Activated CD4-positive, alpha-beta T cell treated with anti-CD3 and anti-CD28 coated beads for 24 hours (primary cell): ENCODE measurements around the gene WRNIP1.
"Not testable (repeated sequence)": the region's sequence is repeated elsewhere in the genome, so short reads cannot be mapped to it uniquely, and the experiment has no call there.

Experiments used
- DNase-seq, 2 donors: peaks; one replicate each; pipeline ENCODE4 v3.0.0-alpha.2; 2020; ENCODE audit warnings: low read depth in 2 of 2

WRNIP1 gene

DNA sequence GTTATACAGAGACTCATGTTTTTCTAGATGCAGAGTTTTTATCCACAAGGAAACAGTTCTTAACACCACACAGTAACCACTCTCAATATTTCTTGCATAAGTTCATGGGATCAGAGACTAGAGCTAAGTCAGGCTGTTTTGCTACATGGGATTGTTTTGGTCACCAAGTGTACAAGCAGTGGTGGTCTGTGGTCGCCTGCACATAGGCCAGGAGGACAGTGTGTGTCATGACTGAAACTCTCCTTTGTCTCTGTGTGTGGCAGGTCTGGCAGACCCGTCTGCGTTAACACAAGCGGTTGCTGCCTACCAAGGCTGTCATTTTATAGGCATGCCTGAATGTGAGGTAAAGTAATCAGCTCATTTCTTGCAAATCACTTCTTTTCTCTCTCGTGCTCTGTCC lies 18.9 kb downstream of the WRNIP1 start:
- no peak for DNase-seq

DNA sequence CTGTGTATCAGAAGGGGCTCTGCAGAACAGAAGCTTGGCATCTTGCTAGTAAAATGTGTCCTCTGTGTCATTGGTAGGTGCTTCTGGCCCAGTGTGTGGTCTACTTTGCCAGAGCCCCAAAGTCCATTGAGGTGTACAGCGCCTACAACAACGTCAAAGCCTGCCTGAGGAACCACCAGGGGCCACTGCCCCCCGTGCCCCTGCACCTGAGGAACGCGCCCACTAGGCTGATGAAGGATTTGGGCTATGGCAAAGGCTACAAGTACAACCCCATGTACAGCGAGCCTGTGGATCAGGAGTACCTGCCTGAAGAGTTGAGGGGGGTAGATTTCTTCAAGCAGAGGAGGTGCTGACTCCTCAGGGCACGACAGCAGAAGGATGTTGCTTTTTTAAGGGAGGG lies 19.7 kb downstream of the WRNIP1 start:
- DNase-seq: no peak

DNA sequence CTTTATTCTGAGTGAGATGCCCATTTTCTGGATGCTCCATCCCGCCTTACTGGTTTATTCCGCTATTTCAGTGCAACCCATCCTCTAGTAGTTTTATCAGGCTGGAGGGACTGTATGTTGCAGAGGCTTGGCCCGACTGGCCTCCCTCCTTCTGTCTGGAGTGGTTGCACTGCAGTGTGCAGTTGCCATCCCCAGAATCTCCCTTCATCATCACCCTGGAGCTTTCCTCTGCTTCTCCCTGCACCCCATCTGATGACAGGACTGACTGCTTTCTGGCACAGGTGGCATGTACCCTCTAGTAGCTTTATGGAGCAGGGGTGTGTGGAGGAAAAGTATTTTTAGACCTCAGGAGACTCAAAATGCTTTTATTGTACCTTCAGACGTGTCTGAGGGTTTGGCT lies 21.1 kb downstream of the WRNIP1 start:
- DNase-seq: no peak

DNA sequence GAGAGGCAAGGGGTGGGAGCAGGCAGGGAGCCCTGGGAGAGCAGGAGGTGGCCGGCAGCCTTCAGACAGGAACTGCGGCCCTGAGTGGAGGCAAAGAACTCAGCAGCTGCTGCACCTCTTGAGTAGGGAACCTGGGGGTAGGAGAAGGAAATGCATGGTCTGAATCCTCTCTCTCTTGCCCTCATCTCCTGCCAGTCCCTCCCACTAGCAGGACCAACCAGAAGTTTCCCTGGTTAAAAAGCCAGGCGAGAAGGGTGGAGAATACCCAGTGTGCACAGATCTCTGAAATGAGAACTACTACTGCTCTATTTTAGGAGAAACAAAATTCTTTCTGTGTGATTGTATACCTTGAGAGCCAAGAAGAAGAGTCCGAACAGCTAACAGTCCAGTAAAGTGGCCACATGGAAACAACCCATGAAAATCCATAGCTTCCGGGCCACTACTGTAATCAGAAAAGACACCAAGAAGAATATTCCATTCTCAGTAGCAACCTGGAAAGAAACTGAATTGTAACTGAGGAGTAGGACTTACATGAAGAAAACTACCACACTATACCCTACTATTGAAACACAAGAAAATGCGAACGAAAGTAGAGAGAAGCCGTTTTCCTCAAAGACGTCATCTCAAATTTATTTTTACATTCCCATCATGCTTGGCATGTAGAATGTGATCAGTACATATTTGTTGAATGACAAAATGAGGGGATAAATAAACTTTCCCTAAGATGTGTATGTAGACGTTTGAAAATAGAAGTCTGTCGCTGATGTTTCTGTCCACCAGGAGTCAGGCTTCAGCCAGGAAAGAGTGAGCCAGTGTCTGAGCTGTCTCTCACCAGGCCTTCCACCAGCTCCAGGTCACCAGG lies 25.6 kb downstream of the WRNIP1 start:
- peak; percentile 11 to 29 for DNase-seq

DNA sequence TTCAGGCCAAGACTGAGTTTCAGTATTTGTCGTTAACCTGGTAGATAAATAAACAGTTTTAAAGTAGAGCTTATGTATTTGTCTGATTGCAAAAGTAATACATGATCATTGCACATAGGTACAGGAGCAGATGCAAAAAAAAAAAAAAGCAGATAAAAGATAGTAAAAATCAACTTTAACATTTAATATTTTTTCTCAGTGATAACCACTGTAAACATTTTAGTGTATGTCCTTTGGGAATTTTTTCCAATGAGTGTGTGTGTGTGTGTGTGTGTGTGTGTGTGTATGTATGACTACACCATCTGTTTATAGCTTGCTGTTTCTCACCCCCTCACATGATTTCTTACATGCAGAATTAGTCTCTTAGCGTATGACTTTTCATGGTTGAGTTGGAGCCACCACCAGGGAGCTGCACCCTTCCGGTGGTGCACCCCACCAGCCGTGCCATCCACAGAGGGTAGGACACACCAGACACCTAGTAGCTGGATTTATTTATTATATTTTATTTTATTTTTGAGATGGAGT lies 26.3 kb downstream of the WRNIP1 start:
- no peak for DNase-seq

DNA sequence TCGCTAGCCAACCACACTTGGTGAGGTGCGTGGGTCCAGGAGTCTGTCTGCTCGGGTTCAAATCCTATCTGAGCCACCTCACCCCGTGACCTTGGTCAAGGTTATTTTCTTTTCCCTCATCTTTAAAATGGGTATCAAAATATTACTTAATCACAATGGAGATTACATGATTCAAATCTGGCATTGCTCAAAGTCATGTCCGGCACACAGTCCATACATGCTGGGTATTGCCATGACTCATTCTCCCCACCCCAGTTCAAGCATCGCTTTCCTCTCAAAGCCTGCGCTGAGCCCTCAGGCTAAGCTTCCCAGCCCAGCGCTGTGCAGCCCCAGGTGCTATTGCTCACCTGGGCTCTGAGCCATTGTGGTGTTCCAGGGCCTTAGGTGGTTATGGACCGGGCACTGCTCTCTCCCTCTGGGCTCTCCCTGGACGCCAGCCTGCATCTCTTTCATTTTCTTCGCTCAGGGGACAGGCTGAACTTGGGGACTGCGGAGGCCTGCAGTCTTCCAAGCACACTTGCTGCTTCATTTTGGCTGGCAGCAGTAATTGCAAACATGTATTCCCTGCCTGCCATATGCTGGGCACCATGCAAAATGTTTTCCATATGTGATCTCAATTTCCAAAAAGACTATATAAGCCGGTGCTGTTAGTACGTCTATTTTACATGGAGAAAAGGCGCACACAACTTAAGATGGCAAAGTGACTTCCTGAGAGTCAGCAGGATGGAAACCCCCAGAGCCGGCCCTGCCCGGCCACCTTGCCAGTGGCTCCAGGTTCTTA lies 27.3 kb downstream of the WRNIP1 start:
- DNase-seq: no peak

DNA sequence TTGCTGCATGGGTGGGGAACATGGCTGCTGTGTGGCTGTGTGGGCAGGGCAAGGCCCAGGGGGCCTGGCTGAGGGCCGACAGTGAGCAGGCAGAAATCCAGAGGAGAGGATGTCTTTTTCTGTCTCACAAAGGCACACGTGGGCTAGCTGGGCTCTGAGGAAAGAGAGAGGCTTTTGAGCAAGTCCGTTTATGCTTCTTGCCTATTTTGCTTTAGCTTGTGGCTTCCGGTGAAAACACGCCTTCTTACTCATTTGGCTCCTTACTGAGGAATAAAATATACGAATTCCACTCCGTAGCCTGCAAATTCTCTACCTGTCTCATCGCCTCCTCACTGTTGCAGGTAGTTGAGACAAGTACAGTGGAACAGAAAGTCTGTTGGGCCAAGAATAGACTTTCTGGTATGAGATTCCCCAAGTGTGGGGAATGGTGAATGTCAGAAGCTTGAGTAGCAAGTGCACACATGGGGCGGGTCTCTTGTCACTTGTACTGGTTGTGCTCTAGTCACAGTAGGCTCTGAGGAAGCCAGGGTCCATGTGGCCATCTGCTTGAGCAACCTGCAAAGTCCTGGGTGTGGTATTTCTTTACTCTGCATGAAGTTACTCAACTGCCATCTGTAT lies 28.4 kb downstream of the WRNIP1 start:
- DNase-seq: peak in 1 of 2 donors; percentile 6

DNA sequence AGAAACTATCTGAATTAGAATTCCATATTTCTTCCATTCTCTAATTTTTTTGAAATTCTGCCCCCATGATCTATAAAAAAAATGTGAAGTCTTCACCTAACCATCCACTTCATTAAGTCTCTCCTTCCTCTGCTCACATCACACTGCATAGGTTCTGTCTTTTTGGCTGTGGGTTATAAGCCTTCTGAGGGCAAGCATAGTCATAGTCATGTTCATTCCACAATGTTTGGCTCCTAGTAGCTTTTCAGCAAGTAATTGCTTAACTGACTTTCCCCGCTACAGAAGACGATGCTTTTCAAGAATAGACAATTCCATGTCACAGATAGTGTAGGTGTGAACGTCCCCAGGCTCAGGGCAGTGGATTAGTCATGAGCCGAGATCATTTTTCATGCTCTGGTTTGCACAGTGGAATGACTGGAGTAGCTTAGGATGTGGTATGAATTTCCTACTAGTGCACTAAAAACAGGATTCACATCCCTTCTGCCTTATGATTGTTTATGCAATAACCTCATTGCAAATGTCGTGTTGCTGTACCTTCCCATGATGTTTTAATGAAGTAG lies 29.1 kb downstream of the WRNIP1 start:
- DNase-seq: no peak

DNA sequence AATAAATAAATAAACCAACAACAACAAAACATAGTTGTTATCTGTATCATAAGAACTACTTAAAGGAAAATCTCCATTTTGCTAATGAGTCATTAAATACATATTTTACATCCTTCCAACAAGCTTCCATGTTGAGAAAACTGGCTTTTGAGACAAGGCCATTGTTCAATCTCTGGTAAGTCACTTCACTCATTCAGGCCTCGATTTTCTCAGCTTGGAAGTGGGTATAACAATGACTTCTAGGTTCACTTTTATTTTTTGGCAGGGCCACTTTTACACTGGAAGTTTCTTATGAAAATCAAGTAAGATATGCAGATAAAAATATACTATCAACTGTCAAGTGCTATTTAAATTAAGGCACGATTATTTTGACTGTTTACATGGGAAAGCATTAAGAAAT lies 30.0 kb downstream of the WRNIP1 start:
- no peak for DNase-seq

DNA sequence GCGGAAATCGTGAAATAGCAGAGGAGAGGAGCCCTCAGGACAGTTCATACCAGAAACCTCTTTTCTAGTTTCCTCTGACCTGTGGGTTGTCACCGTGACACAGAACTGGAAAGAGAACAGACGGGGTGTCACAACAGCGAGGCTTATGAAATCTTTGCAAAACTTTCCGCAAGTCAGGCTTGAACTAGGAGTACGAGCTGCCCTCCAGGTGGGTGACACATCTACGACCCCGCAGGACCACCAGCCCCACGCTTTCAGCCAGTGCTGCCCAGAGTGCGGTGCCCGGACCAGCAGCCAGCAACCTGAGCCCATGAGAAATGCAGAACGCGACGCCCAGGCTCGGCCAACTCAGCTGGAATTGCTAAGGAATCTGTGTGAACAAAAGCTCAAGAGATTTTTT lies 30.8 kb downstream of the WRNIP1 start:
- no peak for DNase-seq

DNA sequence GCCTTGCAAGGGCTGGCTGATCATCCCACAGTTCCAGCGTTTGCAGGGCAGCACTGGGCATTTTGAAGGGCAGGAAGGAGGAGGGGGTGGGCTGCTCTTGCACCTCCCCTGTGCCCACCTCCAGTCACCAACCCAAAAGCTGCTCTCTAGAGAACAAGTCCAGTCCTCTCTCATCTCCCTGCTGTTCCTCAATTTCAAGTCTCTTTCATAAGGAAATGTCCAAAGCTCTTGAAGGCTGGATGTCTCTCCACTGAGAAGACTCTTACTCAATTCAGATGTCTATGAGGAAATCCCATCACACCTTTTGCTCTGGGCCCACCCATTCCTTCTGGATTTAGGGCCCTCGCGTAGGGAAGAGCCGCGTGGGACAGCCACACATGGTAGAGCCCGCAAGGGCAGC lies 31.7 kb downstream of the WRNIP1 start:
- no peak for DNase-seq

DNA sequence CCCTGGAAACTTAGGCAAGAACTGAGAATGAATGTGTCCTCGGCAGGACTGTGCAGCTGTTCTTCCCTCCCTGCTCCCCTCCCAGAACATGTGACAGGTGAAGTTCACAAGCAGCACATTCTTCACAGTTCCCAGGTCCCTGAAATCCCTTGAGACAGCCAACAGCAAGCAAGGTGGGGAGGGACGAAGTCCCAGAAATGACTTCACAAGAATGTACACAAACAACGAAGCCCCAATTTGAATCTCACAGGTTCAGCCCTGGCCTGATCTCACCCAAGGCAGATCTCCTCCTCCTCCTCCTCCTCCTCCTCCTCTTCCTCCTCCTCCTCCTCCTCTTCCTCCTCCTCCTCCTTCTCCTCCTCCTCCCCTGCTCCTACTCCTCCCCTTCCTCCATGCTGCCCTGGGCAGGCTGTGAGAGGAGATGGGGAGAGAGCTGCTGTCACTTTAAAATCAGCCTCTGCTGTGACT lies 32.4 kb downstream of the WRNIP1 start:
- DNase-seq: no peak

DNA sequence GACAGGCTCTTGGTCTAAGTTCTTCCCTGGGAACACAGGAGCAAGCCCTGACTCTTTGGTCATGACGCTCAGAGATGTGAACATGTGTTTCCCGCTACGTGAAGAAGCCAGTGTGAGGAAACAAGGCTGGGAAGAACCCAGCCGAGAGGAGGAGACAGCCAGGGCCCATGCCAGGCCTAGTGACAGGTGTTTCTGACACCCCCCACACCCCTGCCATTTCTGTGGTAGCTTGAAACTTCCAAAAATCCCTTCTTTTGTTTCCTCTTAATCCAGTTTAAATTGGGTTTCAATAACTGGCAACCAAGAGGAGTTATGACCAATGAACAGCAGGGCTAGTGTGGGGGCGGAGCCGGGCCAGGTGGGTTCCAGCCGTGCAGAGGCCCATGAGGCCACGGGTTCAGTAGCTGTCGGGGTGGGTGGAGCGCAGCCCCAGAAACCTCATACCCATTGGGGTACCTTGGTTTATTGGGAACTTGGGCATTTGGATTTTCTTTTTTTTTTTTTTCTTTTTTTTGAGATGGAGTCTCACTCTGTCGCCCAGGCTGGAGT lies 33.5 kb downstream of the WRNIP1 start:
- no peak for DNase-seq

DNA sequence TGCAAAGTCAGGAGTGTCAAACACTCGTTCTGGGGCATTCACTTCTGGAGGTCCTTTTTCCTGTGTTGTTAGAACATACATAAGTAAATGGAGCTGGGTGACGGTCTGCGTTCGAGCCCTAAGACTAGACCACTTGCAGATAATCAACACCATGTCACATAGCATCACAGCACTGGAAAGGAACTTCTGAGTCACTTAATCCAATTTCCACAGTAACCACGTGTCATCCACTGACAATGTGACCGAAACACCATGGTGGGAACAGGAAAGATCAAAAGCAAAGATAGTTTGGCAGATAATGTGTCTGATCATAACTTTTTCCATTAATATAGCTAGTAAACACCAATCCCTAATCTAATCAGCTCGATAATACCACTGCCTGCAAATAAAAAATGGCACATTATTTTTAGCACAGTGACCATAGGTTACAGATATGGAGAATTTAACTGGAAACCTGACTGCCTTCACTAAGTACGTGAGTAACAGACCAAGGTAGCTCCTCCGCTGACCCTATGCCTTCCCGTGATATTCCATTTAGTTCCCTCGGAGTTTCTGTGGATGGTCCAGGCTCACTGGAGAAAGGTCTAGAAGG lies 34.8 kb downstream of the WRNIP1 start:
- no peak for DNase-seq

DNA sequence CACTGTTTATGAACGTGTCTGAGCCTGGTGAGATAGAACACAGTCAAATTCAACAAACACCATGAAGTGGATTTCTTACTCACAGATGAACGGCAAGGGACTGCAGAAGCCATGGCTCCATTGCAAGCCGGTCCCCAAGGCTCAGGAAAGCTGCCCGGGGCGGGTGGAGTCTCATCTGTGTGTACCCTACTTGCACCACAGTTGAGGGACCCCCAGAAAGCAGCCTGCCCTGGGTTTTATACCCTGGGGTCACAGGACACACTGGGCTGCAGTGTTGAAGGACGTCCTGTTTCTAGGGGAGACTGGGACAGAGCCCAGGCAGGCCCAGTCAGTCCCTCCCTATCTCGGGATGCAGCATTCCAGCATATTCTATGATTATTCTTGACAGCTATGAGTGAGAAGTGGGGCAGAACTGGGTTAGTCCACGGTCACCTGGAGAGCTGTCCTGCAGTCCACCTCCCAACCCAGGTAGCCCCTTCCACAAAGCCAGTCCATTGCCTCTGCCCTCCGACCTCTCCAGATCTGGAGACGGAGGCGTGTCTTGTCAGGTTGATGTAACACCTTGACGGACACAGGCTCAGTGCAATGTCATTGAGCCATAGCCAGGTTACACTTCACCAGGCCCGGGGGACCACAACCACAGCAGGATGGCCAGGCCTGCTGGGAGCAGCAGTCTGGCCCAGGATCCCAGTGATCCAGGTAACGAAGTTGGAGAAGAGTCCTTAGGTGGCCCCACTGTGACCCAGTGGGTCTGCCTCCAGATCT lies 35.5 kb downstream of the WRNIP1 start:
- no peak for DNase-seq

DNA sequence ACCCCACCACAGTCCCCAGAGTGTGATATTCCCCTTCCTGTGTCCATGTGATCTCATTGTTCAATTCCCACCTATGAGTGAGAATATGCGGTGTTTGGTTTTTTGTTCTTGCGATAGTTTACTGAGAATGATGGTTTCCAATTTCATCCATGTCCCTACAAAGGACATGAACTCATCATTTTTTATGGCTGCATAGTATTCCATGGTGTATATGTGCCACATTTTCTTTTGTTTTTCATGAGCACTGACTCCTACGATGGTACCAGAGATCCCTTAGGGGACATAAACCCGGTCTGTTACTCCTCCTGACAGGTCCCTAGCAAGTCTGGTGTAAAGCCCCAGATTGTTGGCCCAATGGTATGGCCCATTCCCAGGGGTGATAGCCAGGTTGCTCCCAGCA lies 36.5 kb downstream of the WRNIP1 start:
- DNase-seq: not testable (repeated sequence)

DNA sequence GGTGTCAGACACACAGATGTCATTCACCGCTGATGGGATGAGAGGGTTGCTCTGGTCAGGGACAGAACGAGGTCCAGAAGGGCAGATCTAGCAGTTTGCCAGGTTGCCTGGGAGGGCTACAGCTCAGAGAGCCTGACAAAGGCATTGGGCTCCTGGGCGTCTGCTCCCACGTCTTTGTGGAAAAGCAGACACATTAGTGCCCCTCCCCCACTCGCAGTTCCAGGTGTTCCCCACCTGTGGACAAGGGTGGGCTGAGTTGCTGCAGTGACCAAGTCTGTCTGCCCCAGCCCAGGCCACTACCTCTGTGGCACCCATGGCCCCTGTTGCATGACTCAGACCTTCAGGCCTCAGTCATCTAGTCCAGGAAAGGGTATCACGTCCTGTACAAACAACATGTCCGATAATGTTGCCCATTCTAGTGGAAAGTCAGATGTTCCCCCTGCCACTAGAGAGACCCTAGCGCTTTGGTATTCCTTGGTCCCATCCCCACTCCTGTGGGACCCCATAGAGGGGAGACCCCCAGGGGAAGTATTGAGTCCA lies 37.4 kb downstream of the WRNIP1 start:
- DNase-seq: no peak

DNA sequence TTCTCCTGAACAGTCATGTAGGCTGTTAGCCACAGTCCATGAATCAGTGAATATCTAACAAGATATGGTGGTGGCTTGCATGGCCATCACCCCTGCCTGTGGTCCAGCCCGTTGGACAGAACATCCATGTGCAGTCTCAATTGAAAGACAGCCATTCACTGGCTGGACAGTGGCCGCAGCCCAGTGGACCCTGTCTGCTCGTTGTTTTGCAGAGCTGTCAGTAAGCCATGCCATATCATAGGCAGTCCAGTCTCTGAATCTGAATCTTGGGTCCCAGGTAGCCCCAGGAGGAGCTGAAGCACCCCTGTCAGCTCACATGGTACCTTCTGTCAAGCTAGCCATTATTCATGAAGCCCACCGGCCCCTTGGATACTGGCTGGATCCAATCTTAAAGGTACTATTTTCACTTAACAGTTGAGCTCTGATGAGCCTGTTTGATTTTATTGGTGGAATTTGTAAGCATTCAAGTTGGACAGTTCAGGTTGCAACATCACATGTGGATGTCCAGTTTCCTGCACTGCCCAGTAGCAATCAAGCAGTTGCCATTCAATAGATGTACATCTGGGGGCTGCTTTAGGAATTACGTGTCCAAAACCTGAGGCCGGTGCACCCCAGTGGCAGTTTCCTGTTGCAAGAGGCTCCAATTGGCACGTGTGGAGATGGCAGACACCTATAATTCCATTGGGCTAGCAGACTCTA lies 38.7 kb downstream of the WRNIP1 start:
- DNase-seq: no peak

DNA sequence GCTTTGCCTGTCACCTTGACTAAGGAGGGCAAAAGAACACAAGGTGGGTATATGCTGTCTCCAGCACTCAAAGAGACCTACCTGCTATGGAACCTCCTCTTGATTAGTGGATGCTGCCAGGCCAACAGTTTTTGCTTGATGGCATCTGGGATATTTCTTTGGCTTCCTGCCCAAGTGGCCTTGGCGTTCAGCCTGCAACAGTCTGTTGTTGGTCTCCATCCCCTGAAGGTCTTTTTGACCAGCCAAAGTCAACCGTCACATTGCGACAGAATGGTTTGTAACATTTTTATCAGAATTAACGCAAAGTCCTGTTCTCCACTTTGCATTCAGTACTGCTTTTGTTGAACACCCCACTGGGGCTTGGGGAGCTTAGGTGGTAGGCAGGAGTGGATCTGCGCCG lies 39.3 kb downstream of the WRNIP1 start:
- no peak for DNase-seq

DNA sequence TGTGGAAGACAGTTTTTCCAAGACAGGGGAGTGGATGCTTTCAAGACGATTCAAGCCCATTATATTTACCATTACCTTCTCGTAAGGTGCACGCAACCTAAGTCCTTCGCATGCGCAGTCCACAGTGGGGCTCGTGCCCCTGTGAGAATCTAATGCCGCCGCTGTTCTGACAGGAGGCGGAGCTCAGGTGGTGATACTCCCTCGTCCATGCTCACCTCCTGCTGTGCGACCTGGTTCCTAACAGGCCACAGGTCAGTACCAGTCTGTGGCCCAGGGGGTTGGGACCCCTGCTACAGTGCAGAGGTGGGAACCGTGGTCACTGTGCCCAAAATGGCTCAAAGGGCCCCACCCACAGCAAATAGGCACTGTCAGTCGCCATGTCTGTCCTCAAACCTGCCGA lies 39.8 kb downstream of the WRNIP1 start:
- DNase-seq: no peak
